HEK293 (cell line): ENCODE measurements around the gene CLASP1.
"Not testable (repeated sequence)": the region's sequence is repeated elsewhere in the genome, so short reads cannot be mapped to it uniquely, and the experiment has no call there.

ENCODE experiments used
- CTCF ChIA-PET: fragments of 350-600 bp; formaldehyde crosslinking; extraction: SDS; loops from one replicate; lab custom pipeline; 2021; ENCODE audit warnings: antibody characterized with exemption; lab: Yijun Ruan, JAX
- POLR2A ChIA-PET: fragments of 300-600 bp; formaldehyde crosslinking; extraction: SDS; loops from one replicate; lab custom pipeline; 2020; ENCODE audit warnings: antibody characterized with exemption, inconsistent platforms; lab: Yijun Ruan, JAX
- H3K27ac ChIP-seq: fragments of 200-500 bp; sonication (Bioruptor generic); 2 replicates; pipeline ENCODE4 v1.5.1; 2014; ENCODE audit warnings: low read depth, low read length, control low read depth, inconsistent platforms; ENCODE audit errors: extremely low read depth
- H3K36me3 ChIP-seq, 2 experiments: fragments of 200-500 bp in 1 of 2; sonication (Bioruptor generic) in 1 of 2; 1 replicate in 1 of 2; 2 replicates in 1 of 2; pipeline ENCODE4 v1.5.1; 2014 to 2017; ENCODE audit warnings: inconsistent platforms in 2 of 2, low read length in 2 of 2; ENCODE audit not compliant: control insufficient read depth in 2 of 2, insufficient read depth in 1 of 2
- H3K4me1 ChIP-seq: fragments of 200-500 bp; sonication (Bioruptor generic); 2 replicates; pipeline ENCODE4 v1.5.1; 2014; ENCODE audit warnings: mild to moderate bottlenecking, low read length, inconsistent platforms; ENCODE audit not compliant: control insufficient read depth, insufficient read depth
- H3K4me3 ChIP-seq: 2 replicates; pipeline ENCODE4 v1.5.1; 2011; ENCODE audit warnings: low read depth, mild to moderate bottlenecking, control low read depth, low read length, moderate library complexity
- H3K9me3 ChIP-seq: fragments of 200-500 bp; sonication (Bioruptor generic); 2 replicates; pipeline ENCODE4 v1.5.1; 2014; ENCODE audit warnings: low read depth, low read length, inconsistent platforms; ENCODE audit not compliant: control insufficient read depth, insufficient read depth
- HOXC10 ChIP-seq: sonication (generic); formaldehyde crosslinking; IDR thresholded peaks from 2 replicates; pipeline ENCODE4 v1.8.1; 2023; ENCODE audit warnings: mild to moderate bottlenecking, missing genetic modification reagents
- OSR2 ChIP-seq: fragments of 450-650 bp; formaldehyde crosslinking; IDR thresholded peaks from 2 replicates; pipeline ENCODE4 v1.5.1; 2016; ENCODE audit warnings: missing biosample characterization, missing genetic modification characterization
- PRDM6 ChIP-seq: fragments of 450-650 bp; formaldehyde crosslinking; IDR thresholded peaks from 2 replicates; pipeline ENCODE4 v1.5.1; 2017; ENCODE audit warnings: missing biosample characterization, missing genetic modification characterization
- SP3 ChIP-seq: fragments of 450-650 bp; formaldehyde crosslinking; IDR thresholded peaks from 2 replicates; pipeline ENCODE4 v1.5.1; 2016; ENCODE audit warnings: missing biosample characterization, missing genetic modification characterization
- ZBTB49 ChIP-seq: fragments of 450-650 bp; formaldehyde crosslinking; IDR thresholded peaks from 2 replicates; pipeline ENCODE4 v1.5.1; 2016; ENCODE audit warnings: missing biosample characterization, missing genetic modification characterization, low read depth
- ZIC2 ChIP-seq: fragments of 450-650 bp; formaldehyde crosslinking; IDR thresholded peaks from 2 replicates; pipeline ENCODE4 v1.5.1; 2016; ENCODE audit warnings: missing biosample characterization, missing genetic modification characterization
- ZNF138 ChIP-seq: fragments of 450-650 bp; formaldehyde crosslinking; IDR thresholded peaks from 2 replicates; pipeline ENCODE4 v1.5.1; 2016; ENCODE audit warnings: missing biosample characterization, missing genetic modification characterization, borderline replicate concordance
- ZNF184 ChIP-seq: fragments of 450-650 bp; IDR thresholded peaks from 2 replicates; pipeline ENCODE4 v1.5.1; 2018; ENCODE audit warnings: missing biosample characterization, mild to moderate bottlenecking, missing genetic modification characterization
- ZNF274 ChIP-seq, 2 experiments: fragments of 200-500 bp in 1 of 2; fragments of 450-650 bp in 1 of 2; sonication (Bioruptor generic) in 1 of 2; formaldehyde crosslinking in 1 of 2; IDR thresholded peaks; 2 replicates each; pipeline versions ENCODE4 v1.5.1 to v1.6.1; 2014 to 2016; ENCODE audit warnings: borderline replicate concordance in 1 of 2, inconsistent platforms in 1 of 2, low read length in 1 of 2, missing biosample characterization in 1 of 2, missing genetic modification characterization in 1 of 2
- ZNF302 ChIP-seq: fragments of 450-650 bp; formaldehyde crosslinking; IDR thresholded peaks from 2 replicates; pipeline ENCODE4 v1.5.1; 2016; ENCODE audit warnings: missing biosample characterization, missing genetic modification characterization, low read depth
- ZNF362 ChIP-seq: fragments of 450-650 bp; formaldehyde crosslinking; IDR thresholded peaks from 2 replicates; pipeline ENCODE4 v1.5.1; 2016; ENCODE audit warnings: missing biosample characterization, missing genetic modification characterization
- ZNF366 ChIP-seq: fragments of 450-650 bp; formaldehyde crosslinking; conservative IDR thresholded peaks from 2 replicates; pipeline ENCODE4 v1.5.1; 2016; ENCODE audit warnings: missing biosample characterization, missing genetic modification characterization
- ZNF514 ChIP-seq: fragments of 450-650 bp; formaldehyde crosslinking; IDR thresholded peaks from 2 replicates; pipeline ENCODE4 v1.5.1; 2016; ENCODE audit warnings: missing biosample characterization, missing genetic modification characterization
- ZNF776 ChIP-seq: fragments of 450-650 bp; formaldehyde crosslinking; IDR thresholded peaks from 2 replicates; pipeline ENCODE4 v1.5.0; 2017; ENCODE audit warnings: missing biosample characterization, missing genetic modification characterization, borderline replicate concordance
- ZNF791 ChIP-seq: fragments of 450-650 bp; formaldehyde crosslinking; IDR thresholded peaks from 2 replicates; pipeline ENCODE4 v1.5.1; 2016; ENCODE audit warnings: missing biosample characterization, missing genetic modification characterization
- ZSCAN30 ChIP-seq: fragments of 450-650 bp; IDR thresholded peaks from 2 replicates; pipeline ENCODE4 v1.5.1; 2018; ENCODE audit warnings: missing biosample characterization, mild to moderate bottlenecking, missing genetic modification characterization, moderate library complexity
- ZXDB ChIP-seq: fragments of 450-650 bp; formaldehyde crosslinking; IDR thresholded peaks from 2 replicates; pipeline ENCODE4 v1.5.1; 2016; ENCODE audit warnings: missing biosample characterization, missing genetic modification characterization

The CLASP1 gene

GRCh38 chr2:121446647-121447241 lies 202.5 kb downstream of the CLASP1 start:
- TF ChIP-seq ZNF274 (IDR thresholded peaks at IDR 0.05; ENCODE audit: low read length) (no peak), ZNF274 (tag by site-specific recombination; IDR thresholded peaks at IDR 0.05; ENCODE audit: borderline replicate concordance) (no peak), ZIC2 (tag by site-specific recombination) (no peak), ZNF362 (tag by site-specific recombination) (no peak), ZNF776 (tag by site-specific recombination) (no peak), ZNF302 (tag by site-specific recombination) (no peak), ZBTB49 (tag by site-specific recombination) (no peak), ZSCAN30 (tag by site-specific recombination) (no peak), ZNF138 (tag by site-specific recombination) (no peak), ZNF184 (tag by site-specific recombination) (no peak), ZNF514 (tag by site-specific recombination) (no peak), PRDM6 (tag by site-specific recombination) (no peak), ZNF366 (tag by site-specific recombination) (no peak), SP3 (tag by site-specific recombination) (no peak), ZXDB (tag by site-specific recombination) (no peak), OSR2 (tag by site-specific recombination) (no peak), HOXC10 (CRISPR knock-in tag) (no peak)
- ChIA-PET CTCF (interaction anchor here (1.0 kb wide), 1 partner anchor 318 kb away, joined by 3 read pairs; no protein-coding TSS in a partner anchor), POLR2A (no interaction called here)
- Histone ChIP-seq H3K36me3 (peaks cover 15 to 88% of the 10 kb centered on the region in 2 experiments), H3K27ac (no peak overlapping the region), H3K4me1 (no peaks in the 10 kb centered on the region), H3K4me3 (no peak overlapping the region), H3K9me3 (no peaks in the 10 kb centered on the region)

- TF ChIP-seq ZNF791: no peak
- TF ChIP-seq, all 188 proteins: peak for 0
- H3K4me1 ChIP-seq: no peaks in the 10 kb centered on the region
- H3K27ac ChIP-seq: no peak overlapping the region
- no peaks in the 10 kb centered on the region for H3K9me3 ChIP-seq
- no peak overlapping the region for H3K4me3 ChIP-seq
- ChIA-PET POLR2A (no interaction called here), CTCF (no interaction called here)
- H3K36me3 ChIP-seq: peaks cover 20 to 63% of the 10 kb centered on the region in 2 experiments
Observed at GRCh38 chr2:121442889-121443288, 206.4 kb downstream of the CLASP1 start.

GRCh38 chr2:121438290-121438689 lies 211.0 kb downstream of the CLASP1 start:
- H3K4me1 ChIP-seq, POLR2A ChIA-PET, CTCF ChIA-PET, H3K9me3 ChIP-seq, H3K4me3 ChIP-seq, H3K27ac ChIP-seq: not testable (repeated sequence)
- peaks cover 10 to 18% of the 10 kb centered on the region in 2 experiments; a peak in 2 of 3 replicates for H3K36me3 ChIP-seq
